ENCODE measurements around the gene CACNA1F.

Gene CACNA1F

DNA sequence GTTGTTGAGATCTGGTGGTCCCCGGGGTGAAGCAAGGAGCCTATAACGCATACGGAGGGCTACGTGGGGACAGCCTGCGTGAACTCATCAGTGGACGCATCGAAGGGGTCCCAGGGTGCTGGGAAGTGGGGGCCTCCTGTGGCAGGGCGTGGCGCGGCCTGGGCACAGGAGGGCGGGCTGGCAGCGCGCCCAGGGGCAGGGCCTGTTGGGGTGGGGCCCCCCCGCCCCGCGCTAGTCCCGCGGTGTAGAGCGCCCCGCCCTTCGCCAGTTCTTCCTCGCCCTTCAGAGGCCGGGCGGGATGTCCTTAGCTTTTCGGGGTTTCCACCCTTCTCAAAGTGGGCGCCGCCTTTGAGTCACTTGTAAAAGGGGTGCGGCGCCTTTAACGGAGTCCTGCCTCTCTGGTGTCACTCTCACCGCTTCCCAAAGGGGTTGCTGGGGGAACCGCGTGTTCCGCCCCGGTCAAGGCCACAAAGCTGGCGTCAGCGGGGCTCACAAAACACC is 60.8 kb downstream of the CACNA1F start:
- DNase-seq, result peak; percentile 78

DNA sequence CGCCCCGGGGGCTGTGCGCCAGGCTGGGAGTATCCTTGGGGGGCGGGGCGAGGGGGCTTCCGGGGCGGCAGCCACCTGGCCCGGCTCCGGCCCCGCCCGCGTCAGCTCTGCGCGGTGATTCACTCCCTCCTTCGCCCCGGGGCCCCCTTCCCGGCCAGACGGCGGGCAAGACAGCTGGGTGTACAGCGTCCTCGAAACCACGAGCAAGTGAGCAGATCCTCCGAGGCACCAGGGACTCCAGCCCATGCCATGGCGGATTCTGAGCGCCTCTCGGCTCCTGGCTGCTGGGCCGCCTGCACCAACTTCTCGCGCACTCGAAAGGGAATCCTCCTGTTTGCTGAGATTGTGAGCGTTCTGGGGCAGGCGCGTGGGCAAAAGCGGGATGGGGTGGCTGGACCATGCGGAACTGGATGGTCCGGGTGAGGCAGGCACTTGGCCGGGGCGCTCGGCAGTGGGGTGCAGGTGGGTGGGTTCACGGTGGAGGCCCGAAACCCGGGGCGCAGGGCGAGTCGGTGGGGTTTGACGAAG is 61.3 kb downstream of the CACNA1F start, which contains the start of gene PLP2:
Gene PLP2 (plus strand): TSS at position 147 of the 528 bp plus-strand sequence. CDS start 103 bp downstream, at position 250.
- peak; percentile 76 for DNase-seq

DNA sequence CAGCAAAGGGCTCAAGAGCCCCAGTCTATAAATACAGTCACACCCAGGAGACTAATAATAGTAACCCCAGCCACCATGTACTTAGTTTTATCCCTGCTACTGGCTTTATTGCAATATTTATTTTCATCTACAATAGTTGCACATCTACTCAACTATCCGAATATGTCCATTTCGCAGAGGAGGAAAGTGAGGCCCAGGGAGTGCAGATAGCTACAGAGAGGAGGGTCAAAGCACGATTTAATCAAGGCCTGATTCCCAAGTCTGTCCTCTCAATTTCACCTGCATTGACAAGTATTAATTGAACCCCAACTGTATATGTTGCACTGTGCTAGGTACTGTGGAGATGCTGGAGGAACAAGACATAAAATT is 65.4 kb downstream of the CACNA1F start:
- DNase-seq, result no peak

DNA sequence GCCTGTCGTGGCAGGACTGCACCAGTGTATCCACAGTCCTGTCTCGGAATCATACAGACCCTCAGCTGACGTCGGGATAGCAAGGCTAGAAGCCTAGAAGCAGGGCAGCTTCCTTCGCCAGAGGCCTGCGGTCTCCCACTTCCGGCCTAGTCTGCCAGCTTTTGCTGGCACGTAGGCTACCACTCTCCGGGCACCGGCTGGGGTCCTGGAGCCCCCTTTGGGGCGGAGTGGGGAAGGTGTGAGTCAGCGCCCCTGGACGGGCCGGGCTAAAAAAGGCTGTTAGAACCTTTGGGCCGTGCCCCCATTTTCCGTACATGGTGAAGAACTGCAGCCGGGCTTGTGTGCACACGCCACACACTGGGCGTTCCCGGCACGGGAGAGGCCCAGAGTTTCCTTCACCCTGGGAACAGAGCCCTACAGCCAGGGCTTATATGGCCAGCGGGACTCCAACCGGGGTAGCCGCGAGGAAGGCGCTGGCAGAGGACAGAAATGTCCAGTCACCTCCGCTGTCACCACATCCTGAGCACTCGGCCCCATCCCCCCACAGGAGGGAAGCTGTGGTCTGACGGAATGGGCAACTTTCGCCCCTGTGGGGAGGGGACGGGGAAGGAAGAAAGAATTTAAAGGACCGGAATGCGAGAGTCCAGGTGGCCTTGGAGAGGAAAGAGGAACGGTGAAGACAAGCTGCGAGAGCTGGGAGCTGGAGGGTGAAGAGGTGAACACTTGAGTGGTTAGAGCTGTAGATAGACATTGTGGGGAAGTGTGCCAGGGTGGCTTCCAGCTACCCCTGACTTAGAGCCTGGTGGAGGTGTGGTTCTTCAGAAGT is 66.0 kb downstream of the CACNA1F start:
- DNase-seq, result peak; percentile 80

DNA sequence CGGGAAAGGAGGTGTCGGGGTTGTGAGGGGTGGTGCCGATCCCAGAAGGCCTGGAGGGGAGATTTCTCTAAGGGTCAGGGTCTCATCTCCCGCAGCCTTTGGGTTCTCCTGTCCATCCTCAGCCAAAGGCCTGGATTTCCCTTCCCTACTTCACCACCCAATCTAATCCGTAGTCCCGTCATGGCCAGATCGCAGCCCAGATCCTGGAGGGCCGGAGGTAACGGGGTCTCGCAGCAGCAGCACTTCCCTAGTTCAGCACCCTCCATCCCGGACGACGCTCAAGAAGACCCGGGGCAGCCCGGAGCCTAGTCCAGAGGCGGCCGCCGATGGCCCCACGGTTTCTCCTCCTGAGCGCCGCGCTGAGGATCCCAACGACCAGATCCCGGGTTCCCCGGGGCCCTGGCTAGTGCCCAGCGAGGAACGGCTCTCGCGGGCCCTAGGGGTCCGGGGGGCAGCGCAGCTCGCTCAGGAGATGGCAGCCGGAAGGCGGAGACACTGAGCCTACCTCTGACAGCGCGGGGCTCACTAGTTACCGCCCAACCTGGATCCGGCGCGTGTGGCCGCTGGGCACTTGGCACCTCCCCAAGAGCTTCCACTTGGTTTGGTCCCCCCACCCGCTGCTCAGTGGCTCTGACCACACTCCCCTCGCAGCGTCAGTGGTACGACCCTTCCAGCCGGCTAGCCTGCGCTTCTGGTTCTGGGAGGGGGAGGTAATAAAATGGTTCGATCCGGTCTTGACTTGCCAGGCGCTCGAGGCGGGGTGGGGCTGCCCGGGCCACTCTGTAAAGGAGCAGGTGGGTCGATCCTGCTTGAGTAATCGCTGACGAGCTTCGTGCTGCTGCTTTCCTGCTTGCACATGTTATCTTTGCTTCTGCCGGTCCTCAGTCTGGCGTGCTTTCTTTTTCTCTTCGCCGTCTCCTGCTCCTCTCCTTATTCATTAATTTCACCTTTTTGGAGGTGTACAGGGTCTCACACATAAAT is 66.9 kb downstream of the CACNA1F start:
- peak; percentile 83 for DNase-seq

DNA sequence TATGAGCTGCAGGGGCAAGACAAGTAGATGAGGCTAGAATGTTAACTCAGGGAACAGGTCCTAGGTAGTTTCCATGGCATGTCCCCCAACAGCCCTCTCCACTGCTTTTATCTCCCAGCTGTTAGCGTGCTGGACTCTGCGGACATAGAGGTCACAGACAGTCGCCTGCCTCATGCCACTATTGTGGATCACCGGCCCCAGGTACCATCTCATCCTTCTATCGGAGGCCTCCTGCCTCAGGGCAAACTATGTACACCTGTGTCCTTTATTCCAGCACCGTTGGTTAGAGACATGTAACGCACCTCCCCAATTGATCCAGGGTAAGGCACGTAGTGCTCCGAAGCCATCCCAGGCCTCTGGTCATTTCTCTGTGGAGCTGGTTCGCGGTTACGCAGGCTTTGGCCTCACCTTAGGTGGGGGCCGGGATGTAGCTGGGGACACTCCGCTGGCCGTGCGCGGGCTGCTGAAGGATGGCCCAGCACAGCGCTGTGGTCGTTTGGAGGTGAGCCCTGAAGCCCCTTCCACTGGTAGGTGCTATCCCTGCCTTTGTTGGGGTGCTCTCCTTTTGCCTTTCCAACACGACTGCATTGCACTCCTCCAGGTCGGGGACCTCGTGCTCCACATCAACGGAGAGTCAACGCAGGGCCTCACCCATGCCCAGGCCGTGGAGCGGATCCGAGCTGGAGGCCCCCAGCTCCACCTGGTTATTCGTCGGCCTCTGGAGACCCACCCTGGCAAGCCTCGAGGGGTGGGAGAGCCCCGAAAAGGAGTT is 68.4 kb downstream of the CACNA1F start:
- no peak for DNase-seq

DNA sequence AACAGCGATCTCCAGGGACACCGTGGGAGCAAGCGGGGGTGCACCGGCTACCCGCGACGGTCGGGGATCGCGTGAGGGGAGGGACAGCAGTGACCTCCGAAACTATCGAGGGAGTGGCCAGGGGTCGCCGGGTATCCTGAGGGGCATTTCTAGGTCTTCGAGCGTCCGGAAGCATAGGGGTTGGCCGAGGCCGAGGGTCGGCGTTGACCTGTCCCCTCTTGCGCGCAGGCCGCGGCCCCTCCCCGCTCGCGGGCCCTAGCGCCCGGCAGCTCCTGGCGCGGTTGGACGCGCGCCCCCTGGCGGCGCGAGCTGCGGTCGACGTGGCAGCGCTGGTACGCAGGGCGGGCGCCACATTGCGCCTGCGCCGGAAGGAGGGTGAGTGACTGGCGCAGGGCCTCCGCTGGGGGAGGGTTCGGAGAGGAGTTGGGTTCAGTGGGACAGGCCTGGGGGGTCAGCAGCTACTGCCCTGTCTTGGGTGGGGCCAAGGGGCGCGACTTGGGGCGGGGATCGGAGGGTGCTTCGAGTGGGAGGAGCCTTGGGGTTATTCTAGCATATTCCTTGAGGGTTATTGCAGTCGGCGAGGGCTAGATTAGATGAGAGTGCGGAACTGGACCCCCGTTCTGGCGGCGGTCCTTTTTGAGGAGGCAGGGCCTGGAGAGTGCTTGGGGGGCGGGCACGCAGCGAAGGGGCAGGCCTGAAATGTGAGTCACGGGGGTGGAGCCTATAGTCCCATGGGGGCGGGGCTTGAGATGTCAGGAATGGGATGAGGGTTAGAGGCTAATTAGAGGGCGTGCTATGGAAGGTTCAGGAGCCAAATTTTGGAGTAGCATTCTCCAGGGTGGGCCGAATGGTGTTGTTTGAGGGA is 69.4 kb downstream of the CACNA1F start:
- peak; percentile 82 for DNase-seq

DNA sequence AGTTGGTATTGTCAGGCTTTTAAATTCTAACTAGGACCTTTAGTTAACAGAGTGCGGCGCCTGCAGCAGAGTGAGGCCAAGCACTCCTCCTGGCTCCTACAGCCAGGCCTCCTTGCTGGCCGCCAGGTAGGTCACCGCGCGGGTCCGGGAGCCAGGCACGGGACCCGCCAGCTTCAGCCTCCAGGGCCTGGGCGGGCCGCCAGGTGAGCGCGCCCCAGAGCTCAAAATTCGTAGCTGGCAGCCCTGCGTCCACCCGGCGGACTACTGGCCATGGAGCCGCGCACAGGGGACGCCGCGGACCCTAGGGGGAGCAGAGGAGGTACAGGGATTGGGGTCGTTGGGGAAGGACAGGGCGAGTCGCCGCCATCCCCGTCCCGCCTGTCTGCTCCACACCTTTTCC is 70.5 kb downstream of the CACNA1F start, which contains the start of gene MAGIX:
Gene MAGIX (plus strand): TSS at position 139 of the 400 bp plus-strand sequence. CDS start 132 bp downstream, at position 271.
- no peak for DNase-seq

DNA sequence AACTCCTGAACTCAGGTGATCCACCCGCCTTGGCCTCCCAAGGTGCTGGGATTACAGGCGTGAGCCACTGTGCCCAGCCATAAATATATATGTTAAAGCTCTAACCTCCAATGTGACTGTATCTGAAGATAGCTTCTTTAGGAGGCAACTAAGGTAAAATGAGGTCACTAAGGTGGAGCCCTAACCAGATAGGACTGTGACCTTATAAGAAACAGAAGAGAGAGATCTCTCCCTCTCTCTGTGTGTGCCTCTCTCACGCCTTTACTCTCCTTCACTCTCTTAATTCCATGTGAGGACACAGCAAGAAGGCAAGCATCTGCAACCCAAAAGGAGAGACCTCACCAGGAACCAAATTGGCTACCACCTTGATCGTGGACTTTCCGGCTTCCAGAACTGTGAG is 71.5 kb downstream of the CACNA1F start:
- DNase-seq, result no peak

DNA sequence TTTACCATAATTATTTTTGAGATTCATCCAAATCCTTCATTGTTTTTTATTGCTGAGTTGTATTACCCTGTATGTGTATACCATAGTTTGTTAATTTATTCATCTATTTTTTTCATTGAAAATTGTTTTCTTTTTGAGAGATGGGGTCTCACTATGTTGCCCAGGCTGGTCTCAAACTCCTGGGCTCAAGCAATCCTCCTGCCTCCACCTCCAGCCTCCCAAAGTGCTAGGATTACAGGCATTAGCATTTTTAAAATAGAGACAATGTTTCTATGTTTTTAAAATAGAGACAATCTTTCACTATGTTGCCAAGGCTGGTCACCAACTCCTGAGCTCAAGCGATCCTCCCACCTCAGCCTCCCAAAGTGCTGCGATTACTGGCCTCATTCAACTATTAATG is 72.2 kb downstream of the CACNA1F start:
- DNase-seq, result no peak

DNA sequence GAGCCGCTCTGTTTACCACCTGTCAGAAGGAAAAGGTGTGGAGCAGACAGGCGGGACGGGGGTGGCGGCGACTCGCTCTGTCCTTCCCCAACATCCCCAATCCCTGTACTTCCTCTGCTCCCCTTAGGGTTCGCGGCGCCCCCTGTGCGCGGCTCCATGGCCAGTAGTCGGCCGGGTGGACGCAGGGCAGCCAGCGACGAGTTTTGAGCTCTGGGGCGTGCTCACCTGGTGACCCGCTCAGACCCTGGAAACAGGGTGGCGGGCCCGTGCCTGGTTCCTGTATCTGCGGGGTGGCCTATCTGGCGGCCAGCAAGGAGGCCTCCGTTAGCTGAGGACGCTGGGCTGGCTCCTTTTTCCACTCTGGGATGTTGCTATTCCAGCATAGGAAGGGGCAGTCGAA is 75.9 kb downstream of the CACNA1F start:
- DNase-seq, result no peak

DNA sequence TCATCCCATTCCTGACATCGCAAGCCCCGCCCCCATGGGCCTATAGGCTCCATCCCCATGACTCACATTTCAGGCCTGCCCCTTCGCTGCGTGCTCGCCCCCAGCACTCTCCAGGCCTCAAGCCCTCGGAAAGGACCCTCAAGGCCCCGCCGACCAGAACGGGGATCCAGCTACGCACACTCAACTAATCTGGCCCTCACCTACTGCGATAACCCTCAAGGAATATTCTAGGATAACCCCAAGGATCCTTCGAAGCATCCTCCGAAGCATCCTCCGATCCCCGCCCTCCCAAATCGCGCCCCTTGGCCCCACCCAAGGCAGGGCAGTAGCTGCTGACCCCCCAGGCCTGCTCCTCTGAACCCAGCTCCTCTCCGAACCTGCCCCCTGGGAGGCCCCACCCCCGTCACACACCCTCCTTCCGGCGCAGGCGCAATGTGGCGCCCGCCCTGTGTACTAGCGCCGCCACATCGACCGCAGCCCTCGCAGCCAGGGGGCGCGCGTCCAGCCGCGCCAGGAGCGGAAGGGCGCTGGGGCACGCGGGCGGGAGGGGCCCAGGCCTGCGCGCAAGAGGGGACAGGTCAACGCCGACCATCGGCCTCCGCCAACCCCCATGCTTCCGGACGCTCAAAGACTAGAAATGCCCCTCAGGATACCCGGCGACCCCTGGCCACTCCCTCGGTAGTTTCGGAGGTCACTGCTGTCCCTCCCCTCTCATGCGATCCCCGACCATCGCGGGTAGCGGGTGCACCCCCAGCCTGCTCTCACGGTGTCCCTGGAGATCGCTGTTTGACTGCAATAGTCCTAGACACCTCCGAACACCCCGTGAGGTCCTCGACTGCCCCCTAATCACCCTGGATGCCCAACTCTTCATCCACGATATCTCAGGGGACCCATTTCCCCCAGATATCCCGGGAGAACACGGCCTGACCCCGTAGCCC is 77.0 kb downstream of the CACNA1F start:
- DNase-seq, result peak; percentile 89

DNA sequence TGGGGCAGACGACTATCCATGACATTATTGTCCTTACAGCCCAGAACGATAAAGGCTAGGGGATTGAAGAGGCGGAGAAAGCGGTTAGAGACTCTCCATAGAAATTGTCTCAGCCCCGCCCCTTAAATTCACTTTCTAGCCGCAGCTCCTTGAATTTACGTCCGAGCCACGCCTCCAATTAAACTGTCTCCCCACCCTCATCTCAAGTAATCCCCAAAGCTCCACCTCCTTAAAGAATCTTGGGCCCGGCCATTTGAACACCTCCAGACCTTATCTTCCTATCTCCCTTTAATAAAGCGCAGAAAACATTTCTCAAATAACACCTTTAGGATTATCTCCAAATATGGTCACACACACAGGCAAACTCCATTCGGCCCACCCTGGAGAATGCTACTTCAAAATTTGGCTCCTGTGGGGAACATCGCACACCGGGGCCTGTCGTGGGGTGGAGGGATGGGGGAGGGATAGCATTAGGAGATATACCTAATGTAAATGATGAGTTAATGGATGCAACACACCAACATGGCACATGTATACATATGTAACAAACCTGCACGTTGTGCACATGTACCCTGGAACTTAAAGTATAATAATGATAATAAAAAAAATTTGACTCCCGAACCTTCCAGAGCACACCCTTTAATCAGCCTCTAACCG is 77.8 kb downstream of the CACNA1F start:
- DNase-seq, result peak; percentile 50

All from activated CD4-positive, alpha-beta T cell treated with anti-CD3 and anti-CD28 coated beads, Interleukin-2, amount 50 U/mL, for 16 hours (primary cell).